ENCODE measurements around the gene CENPO. TPM values are rescaled to one million over a fixed set of nuclear protein-coding genes. Genes with fewer than 3 reads are reported as not detected.

The CENPO gene
- total RNA-seq, 1 experiment from 2014 or later: 33.0 TPM

DNA sequence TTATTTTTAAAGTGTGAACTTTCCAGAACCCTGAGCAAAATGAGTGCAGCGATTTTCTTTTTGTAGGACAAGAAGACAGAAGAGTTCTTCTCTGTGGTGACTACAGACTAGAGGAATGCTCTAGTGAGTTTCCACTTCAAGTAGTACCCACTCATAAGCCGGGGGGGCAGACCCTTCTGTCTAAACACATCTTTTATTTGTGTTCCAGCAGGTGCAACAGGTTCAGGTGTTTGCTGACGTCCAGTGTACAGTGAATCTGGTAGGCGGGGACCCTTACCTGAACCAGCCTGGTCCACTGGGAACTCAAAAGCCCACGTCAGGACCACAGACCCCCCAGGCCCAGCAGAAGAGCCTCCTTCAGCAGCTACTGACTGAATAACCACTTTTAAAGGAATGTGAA, 25.2 kb upstream of the CENPO start:
- no peaks in the 10 kb centered on the region for H3F3A ChIP-seq (ENCODE audit: insufficient read depth, low read depth)
- no peak overlapping the region for H3K4me3 ChIP-seq
- no peaks in the 10 kb centered on the region for H3K9me3 ChIP-seq (ENCODE audit: insufficient read depth, low read depth)
- no peaks in the 10 kb centered on the region for H3K36me3 ChIP-seq (ENCODE audit: low read depth)
- ChIA-PET CTCF (no interaction called here), POLR2A (ENCODE audit: unreplicated experiment) (no interaction called here)
- TF ChIP-seq, protein P1, sequence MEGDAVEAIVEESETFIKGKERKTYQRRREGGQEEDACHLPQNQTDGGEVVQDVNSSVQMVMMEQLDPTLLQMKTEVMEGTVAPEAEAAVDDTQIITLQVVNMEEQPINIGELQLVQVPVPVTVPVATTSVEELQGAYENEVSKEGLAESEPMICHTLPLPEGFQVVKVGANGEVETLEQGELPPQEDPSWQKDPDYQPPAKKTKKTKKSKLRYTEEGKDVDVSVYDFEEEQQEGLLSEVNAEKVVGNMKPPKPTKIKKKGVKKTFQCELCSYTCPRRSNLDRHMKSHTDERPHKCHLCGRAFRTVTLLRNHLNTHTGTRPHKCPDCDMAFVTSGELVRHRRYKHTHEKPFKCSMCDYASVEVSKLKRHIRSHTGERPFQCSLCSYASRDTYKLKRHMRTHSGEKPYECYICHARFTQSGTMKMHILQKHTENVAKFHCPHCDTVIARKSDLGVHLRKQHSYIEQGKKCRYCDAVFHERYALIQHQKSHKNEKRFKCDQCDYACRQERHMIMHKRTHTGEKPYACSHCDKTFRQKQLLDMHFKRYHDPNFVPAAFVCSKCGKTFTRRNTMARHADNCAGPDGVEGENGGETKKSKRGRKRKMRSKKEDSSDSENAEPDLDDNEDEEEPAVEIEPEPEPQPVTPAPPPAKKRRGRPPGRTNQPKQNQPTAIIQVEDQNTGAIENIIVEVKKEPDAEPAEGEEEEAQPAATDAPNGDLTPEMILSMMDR (conservative IDR thresholded peaks at IDR 0.05): no peak
- no peak for TF ChIP-seq EZH2 (IDR thresholded peaks at IDR 0.05; ENCODE audit: low read depth)
- H2AFZ ChIP-seq: no peak overlapping the region
- no peaks in the 10 kb centered on the region for H4K20me1 ChIP-seq (ENCODE audit: insufficient read depth)
- H3K27me3 ChIP-seq (ENCODE audit: insufficient read depth, low read depth): no peaks in the 10 kb centered on the region
- BruUV-seq (replicated peaks): no TSS peak
- intact Hi-C loops (cut with micrococcal nuclease; ENCODE audit: unreplicated experiment): no loop called here
- DNase-seq: no peak
- H3K79me2 ChIP-seq (ENCODE audit: low read depth): no peaks in the 10 kb centered on the region
- H3K27ac ChIP-seq: no peak overlapping the region
- H3K4me1 ChIP-seq (replicated peaks; ENCODE audit: insufficient read depth): no peaks in the 10 kb centered on the region
- H3K9me2 ChIP-seq (ENCODE audit: insufficient read depth): no peaks in the 10 kb centered on the region
- no peak overlapping the region for H3K4me2 ChIP-seq

DNA sequence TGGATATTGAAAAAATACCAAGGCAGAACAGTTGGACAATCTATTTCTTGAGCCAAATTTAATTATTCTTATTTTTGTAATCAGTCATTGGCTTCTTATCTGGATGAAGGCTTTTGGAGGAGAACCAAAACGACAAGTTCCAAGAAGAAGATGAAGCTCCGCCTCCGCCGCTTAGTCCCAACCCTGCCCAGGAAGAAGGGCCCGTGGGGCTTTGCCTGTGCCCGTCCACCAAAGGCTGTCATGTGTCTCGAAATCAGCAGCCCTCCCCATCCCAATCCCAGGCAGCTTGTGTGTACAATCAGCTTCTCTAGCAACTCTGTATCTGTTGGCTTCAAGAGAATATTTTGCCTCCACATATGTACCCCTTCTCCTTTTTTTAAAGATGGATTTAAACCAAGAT, 24.6 kb upstream of the CENPO start:
- no TSS peak for BruUV-seq (replicated peaks)
- no peaks in the 10 kb centered on the region for H3K36me3 ChIP-seq (ENCODE audit: low read depth)
- no peaks in the 10 kb centered on the region for H3K4me1 ChIP-seq (replicated peaks; ENCODE audit: insufficient read depth)
- no peaks in the 10 kb centered on the region for H3K27me3 ChIP-seq (ENCODE audit: insufficient read depth, low read depth)
- H2AFZ ChIP-seq: no peak overlapping the region
- H3K4me2 ChIP-seq: no peak overlapping the region
- no peaks in the 10 kb centered on the region for H3K9me2 ChIP-seq (ENCODE audit: insufficient read depth)
- intact Hi-C loops (cut with micrococcal nuclease; ENCODE audit: unreplicated experiment): no loop called here
- no peak for TF ChIP-seq EZH2 (IDR thresholded peaks at IDR 0.05; ENCODE audit: low read depth)
- TF ChIP-seq, protein P1 (conservative IDR thresholded peaks at IDR 0.05): no peak
- ChIA-PET CTCF (no interaction called here), POLR2A (ENCODE audit: unreplicated experiment) (no interaction called here)
- H3K79me2 ChIP-seq (ENCODE audit: low read depth): no peaks in the 10 kb centered on the region
- no peak for DNase-seq
- H4K20me1 ChIP-seq (ENCODE audit: insufficient read depth): no peaks in the 10 kb centered on the region
- no peaks in the 10 kb centered on the region for H3F3A ChIP-seq (ENCODE audit: insufficient read depth, low read depth)
- H3K4me3 ChIP-seq: no peak overlapping the region
- H3K27ac ChIP-seq: no peak overlapping the region
- no peaks in the 10 kb centered on the region for H3K9me3 ChIP-seq (ENCODE audit: insufficient read depth, low read depth)

DNA sequence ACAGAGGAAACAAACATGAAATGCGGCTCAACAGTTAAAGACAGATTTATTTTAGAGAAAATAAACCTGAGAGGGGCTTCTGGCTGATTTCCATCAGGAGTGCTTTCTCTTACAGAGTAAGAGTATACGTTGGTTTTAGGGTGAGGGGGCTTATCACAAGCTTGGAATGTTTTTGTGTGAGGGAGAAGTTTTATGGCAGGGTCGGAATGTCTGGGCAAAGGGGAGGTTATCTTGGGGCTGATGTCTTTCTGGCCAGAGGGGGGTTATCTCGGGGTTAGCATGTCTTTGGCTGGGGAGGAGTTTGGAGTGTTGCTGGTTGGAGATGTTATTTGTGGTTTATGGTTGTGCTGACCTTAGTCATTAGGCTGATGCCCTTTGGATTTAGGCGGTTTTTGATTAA, 22.2 kb upstream of the CENPO start:
- H3K4me2 ChIP-seq: no peak overlapping the region
- intact Hi-C loops (cut with micrococcal nuclease; ENCODE audit: unreplicated experiment): no loop called here
- no TSS peak for BruUV-seq (replicated peaks)
- H3K27ac ChIP-seq: no peak overlapping the region
- no peaks in the 10 kb centered on the region for H3K27me3 ChIP-seq (ENCODE audit: insufficient read depth, low read depth)
- H3K79me2 ChIP-seq (ENCODE audit: low read depth): no peaks in the 10 kb centered on the region
- no peaks in the 10 kb centered on the region for H3K9me2 ChIP-seq (ENCODE audit: insufficient read depth)
- DNase-seq: no peak
- POLR2A ChIA-PET (ENCODE audit: unreplicated experiment): no interaction called here
- H4K20me1 ChIP-seq (ENCODE audit: insufficient read depth): no peaks in the 10 kb centered on the region
- H3K4me3 ChIP-seq: no peak overlapping the region
- H3K9me3 ChIP-seq (ENCODE audit: insufficient read depth, low read depth): no peaks in the 10 kb centered on the region
- no peak overlapping the region for H2AFZ ChIP-seq
- H3F3A ChIP-seq (ENCODE audit: insufficient read depth, low read depth): no peaks in the 10 kb centered on the region
- H3K36me3 ChIP-seq (ENCODE audit: low read depth): no peaks in the 10 kb centered on the region
- CTCF ChIA-PET: no interaction called here
- no peaks in the 10 kb centered on the region for H3K4me1 ChIP-seq (replicated peaks; ENCODE audit: insufficient read depth)
- TF ChIP-seq, protein P1 (conservative IDR thresholded peaks at IDR 0.05): no peak
- no peak for TF ChIP-seq EZH2 (IDR thresholded peaks at IDR 0.05; ENCODE audit: low read depth)
